Karpas-422 (cell line): ENCODE results near the gene ITIH1. TPM values are rescaled to one million over a fixed set of nuclear protein-coding genes. Genes with fewer than 3 reads are reported as not detected.

Experiments used
- DNase-seq: peaks from one replicate; pipeline ENCODE4 v3.0.0-alpha.2; 2015
- H2AFZ ChIP-seq: fragments of 200-600 bp; sonication (generic); 2 replicates; pipeline ENCODE4 v1.6.1; 2014; ENCODE audit warnings: antibody characterized with exemption, low read length, mixed read lengths
- H3K27ac ChIP-seq: fragments of 200-600 bp; sonication (generic); 2 replicates; pipeline ENCODE4 v1.5.1; 2014; ENCODE audit warnings: mild to moderate bottlenecking, low read length, moderate library complexity
- H3K27me3 ChIP-seq: fragments of 200-600 bp; sonication (generic); 2 replicates; pipeline ENCODE4 v1.6.1; 2014; ENCODE audit warnings: low read length, mixed read lengths
- H3K36me3 ChIP-seq: fragments of 200-600 bp; sonication (generic); 2 replicates; pipeline ENCODE4 v1.6.1; 2014; ENCODE audit warnings: low read length, mixed read lengths; ENCODE audit not compliant: insufficient read depth
- H3K4me1 ChIP-seq: fragments of 200-600 bp; sonication (generic); 2 replicates; pipeline ENCODE4 v1.6.1; 2014; ENCODE audit warnings: mild to moderate bottlenecking, low read length, mixed read lengths
- H3K4me2 ChIP-seq: fragments of 200-600 bp; sonication (generic); 2 replicates; pipeline ENCODE4 v1.6.1; 2014; ENCODE audit warnings: low read length, low read depth, mild to moderate bottlenecking; ENCODE audit not compliant: poor library complexity, severe bottlenecking
- H3K4me3 ChIP-seq: fragments of 200-600 bp; sonication (generic); 2 replicates; pipeline ENCODE4 v1.5.1; 2014; ENCODE audit warnings: mild to moderate bottlenecking, antibody characterized with exemption, low read length, mixed read lengths
- H3K79me2 ChIP-seq: fragments of 200-600 bp; sonication (generic); 2 replicates; pipeline ENCODE4 v1.6.1; 2014; ENCODE audit warnings: mild to moderate bottlenecking, low read length, mixed read lengths
- H3K9ac ChIP-seq: fragments of 200-600 bp; sonication (generic); 2 replicates; pipeline ENCODE4 v1.6.0; 2014; ENCODE audit warnings: low read length
- H3K9me2 ChIP-seq: fragments of 200-600 bp; sonication (generic), shearing (Covaris generic); replicated peaks from 2 replicates; pipeline ENCODE4 v1.6.0; 2014; ENCODE audit warnings: mild to moderate bottlenecking, low read length, moderate library complexity; ENCODE audit not compliant: insufficient read depth
- H3K9me3 ChIP-seq: fragments of 300-700, 200-600 bp; sonication (generic); 2 replicates; pipeline ENCODE4 v1.6.1; 2014; ENCODE audit warnings: low read length, mixed read lengths
- H4K20me1 ChIP-seq: fragments of 200-600 bp; sonication (generic); 2 replicates; pipeline ENCODE4 v1.6.1; 2014; ENCODE audit warnings: mild to moderate bottlenecking, antibody characterized with exemption, low read length, low read depth; ENCODE audit not compliant: insufficient read depth
- total RNA-seq: library from RNA; depleted of rRNA; stranded (reverse); fragments of >200 nt; shearing (Covaris generic); gene quantifications from 2 replicates; pipeline ENCODE4 v1.2.3, GENCODE V29; 2014; ENCODE audit warnings: low replicate concordance

The ITIH1 gene
- total RNA-seq, 1 experiment from 2014 or later: not detected

GRCh38 chr3:52790741-52791140, 13.3 kb downstream of the ITIH1 start:
- Histone ChIP-seq H3K9me3 (no peaks in the 10 kb centered on the region), H3K79me2 (no peaks in the 10 kb centered on the region), H3K4me1 (no peaks in the 10 kb centered on the region), H3K9ac (no peak overlapping the region), H3K4me3 (no peak overlapping the region), H2AFZ (no peak overlapping the region), H3K27me3 (no peaks in the 10 kb centered on the region), H3K4me2 (no peak overlapping the region), H3K36me3 (no peaks in the 10 kb centered on the region), H4K20me1 (no peaks in the 10 kb centered on the region), H3K9me2 (no peaks in the 10 kb centered on the region), H3K27ac (no peak overlapping the region)
- DNase-seq: no peak

GRCh38 chr3:52791366-52791765, 14.0 kb downstream of the ITIH1 start:
- Histone ChIP-seq H3K9me3 (no peaks in the 10 kb centered on the region), H3K27ac (no peak overlapping the region), H3K4me3 (no peak overlapping the region), H3K9ac (no peak overlapping the region), H3K4me2 (no peak overlapping the region), H3K4me1 (no peaks in the 10 kb centered on the region), H3K79me2 (no peaks in the 10 kb centered on the region), H2AFZ (no peak overlapping the region), H3K9me2 (no peaks in the 10 kb centered on the region), H4K20me1 (no peaks in the 10 kb centered on the region), H3K36me3 (no peaks in the 10 kb centered on the region), H3K27me3 (no peaks in the 10 kb centered on the region)
- no peak for DNase-seq

- H3K36me3 ChIP-seq: no peaks in the 10 kb centered on the region
- H3K9ac ChIP-seq: no peak overlapping the region
- no peaks in the 10 kb centered on the region for H3K79me2 ChIP-seq
- H3K9me3 ChIP-seq: no peaks in the 10 kb centered on the region
- no peak for DNase-seq
- no peak overlapping the region for H3K4me3 ChIP-seq
- no peaks in the 10 kb centered on the region for H4K20me1 ChIP-seq
- no peaks in the 10 kb centered on the region for H3K9me2 ChIP-seq
- H3K4me1 ChIP-seq: no peaks in the 10 kb centered on the region
- H2AFZ ChIP-seq: no peak overlapping the region
- H3K27ac ChIP-seq: no peak overlapping the region
- H3K27me3 ChIP-seq: no peaks in the 10 kb centered on the region
- no peak overlapping the region for H3K4me2 ChIP-seq
These were observed 14.5 kb downstream of the ITIH1 start for GRCh38 chr3:52791928-52792327.

- Histone ChIP-seq H3K36me3 (no peaks in the 10 kb centered on the region), H3K27me3 (no peaks in the 10 kb centered on the region), H3K4me3 (no peak overlapping the region), H3K9ac (no peak overlapping the region), H3K4me2 (no peak overlapping the region), H3K9me3 (no peaks in the 10 kb centered on the region), H3K27ac (no peak overlapping the region), H3K4me1 (no peaks in the 10 kb centered on the region), H2AFZ (no peak overlapping the region), H3K79me2 (no peaks in the 10 kb centered on the region), H3K9me2 (no peaks in the 10 kb centered on the region), H4K20me1 (no peaks in the 10 kb centered on the region)
- DNase-seq: no peak
These were observed 15.0 kb downstream of the ITIH1 start for GRCh38 chr3:52792413-52792812.

DNA sequence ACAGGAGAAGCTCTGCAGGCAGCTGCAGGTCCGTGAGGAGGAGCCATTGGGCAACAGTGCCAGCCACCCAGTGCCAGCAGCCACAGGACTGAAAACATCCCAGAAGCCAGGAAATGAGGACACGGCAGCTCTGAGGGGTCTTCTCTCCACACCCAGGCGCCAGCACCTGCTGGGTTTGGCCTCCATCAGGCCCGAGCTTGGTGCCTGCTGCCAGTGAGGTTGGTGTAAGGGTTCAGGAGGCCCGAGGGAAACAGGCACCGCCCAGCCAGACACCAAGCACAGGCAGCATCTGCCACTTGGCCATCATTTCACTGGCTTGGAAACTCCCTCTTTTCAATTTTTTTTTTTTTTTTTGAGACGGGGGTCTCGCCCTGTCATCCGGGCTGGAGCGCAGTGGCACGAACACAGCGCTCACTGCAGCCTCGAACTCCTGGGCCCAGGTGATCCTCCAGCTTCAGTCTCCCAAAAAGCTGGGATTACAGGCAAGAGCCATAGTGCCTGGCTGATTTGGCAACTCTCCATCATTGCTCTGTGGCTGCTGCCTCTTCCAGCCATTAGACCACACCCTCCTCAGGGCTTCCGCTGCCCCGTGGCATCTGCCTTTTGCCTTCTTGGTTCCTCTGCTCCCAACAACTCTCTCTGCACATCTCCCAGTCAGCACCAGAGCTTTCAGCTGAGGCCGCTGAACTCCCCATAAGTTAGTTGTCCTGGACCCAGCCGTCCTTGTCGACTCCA, 15.7 kb downstream of the ITIH1 start:
- H3K27ac ChIP-seq: no peak overlapping the region
- no peaks in the 10 kb centered on the region for H3K9me3 ChIP-seq
- H3K4me2 ChIP-seq: no peak overlapping the region
- no peaks in the 10 kb centered on the region for H3K79me2 ChIP-seq
- H3K4me1 ChIP-seq: no peaks in the 10 kb centered on the region
- DNase-seq: no peak
- no peaks in the 10 kb centered on the region for H3K9me2 ChIP-seq
- no peak overlapping the region for H2AFZ ChIP-seq
- H3K36me3 ChIP-seq: no peaks in the 10 kb centered on the region
- H3K27me3 ChIP-seq: no peaks in the 10 kb centered on the region
- H3K9ac ChIP-seq: no peak overlapping the region
- H3K4me3 ChIP-seq: no peak overlapping the region
- H4K20me1 ChIP-seq: no peaks in the 10 kb centered on the region

- H3K9ac ChIP-seq: no peak overlapping the region
- H4K20me1 ChIP-seq: no peaks in the 10 kb centered on the region
- no peak for DNase-seq
- H3K27ac ChIP-seq: no peak overlapping the region
- H3K9me3 ChIP-seq: no peaks in the 10 kb centered on the region
- no peaks in the 10 kb centered on the region for H3K79me2 ChIP-seq
- H3K4me2 ChIP-seq: no peak overlapping the region
- no peak overlapping the region for H2AFZ ChIP-seq
- no peaks in the 10 kb centered on the region for H3K36me3 ChIP-seq
- no peaks in the 10 kb centered on the region for H3K9me2 ChIP-seq
- no peak overlapping the region for H3K4me3 ChIP-seq
- H3K27me3 ChIP-seq: no peaks in the 10 kb centered on the region
- no peaks in the 10 kb centered on the region for H3K4me1 ChIP-seq
These were observed 16.6 kb downstream of the ITIH1 start for GRCh38 chr3:52793702-52794611.

DNA sequence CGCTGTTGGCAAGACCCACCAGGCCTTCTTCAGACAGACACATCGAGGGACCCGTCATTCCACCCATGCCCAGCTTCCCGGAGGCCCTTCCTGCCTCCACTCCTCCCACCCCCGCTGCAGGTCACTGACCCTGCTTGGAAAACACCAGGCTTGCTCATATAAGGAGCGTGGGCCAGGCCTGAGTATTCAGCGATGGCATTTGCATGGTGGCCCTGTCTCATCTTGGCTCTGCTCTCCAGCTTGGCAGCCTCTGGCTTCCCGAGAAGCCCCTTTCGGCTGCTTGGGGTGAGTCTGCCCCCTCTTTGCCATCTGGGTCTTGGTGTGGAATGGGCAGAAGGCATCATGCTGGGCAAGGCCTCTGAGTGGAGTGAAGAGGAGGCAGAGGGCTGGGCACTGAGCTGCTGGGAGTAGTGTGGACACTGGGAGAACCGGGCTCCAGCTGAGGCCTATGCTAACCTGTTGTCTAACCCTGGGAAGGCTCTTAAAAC, 17.3 kb downstream of the ITIH1 start, which contains the start of gene ITIH3:
ITIH3 (plus strand) TSS at position 185 of the 488 bp plus-strand sequence; CDS start at position 193, 8 bp downstream.
- no peak for DNase-seq
- H3K4me1 ChIP-seq: no peaks in the 10 kb centered on the region

DNA sequence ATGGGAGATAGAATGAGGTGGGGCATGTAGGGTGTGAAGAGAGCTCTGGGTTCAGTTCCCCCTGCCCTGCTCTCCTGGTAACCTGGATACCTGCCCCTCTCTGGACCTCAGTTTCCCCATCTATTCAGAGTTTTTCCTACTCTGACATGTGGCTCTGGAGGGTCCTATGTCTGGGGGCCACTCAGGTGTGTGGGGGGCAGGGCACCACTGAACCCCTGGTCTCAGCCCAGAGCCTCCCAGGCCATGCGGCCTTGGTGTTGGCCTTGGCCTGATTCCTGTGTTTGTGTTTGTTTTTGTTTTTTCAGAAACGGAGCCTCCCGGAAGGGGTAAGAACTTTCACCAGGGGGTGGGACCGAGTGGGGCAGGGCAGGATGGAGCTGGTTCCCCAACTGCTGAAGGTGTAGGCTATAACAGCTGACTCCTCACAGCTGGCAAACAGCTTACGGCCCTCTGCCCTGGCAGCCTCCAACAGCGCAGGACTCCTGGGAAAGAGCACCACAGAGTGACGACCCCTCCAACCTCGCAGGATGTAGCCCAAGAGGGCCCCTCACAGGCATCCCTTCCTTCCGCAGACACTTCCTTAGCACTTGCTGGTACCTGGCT, 18.0 kb downstream of the ITIH1 start:
- Histone ChIP-seq H2AFZ (no peak overlapping the region), H3K9ac (no peak overlapping the region), H4K20me1 (no peaks in the 10 kb centered on the region), H3K79me2 (no peaks in the 10 kb centered on the region), H3K36me3 (no peaks in the 10 kb centered on the region), H3K4me1 (no peaks in the 10 kb centered on the region), H3K9me3 (no peaks in the 10 kb centered on the region), H3K4me3 (no peak overlapping the region), H3K9me2 (no peaks in the 10 kb centered on the region), H3K4me2 (no peak overlapping the region), H3K27me3 (no peaks in the 10 kb centered on the region), H3K27ac (no peak overlapping the region)
- DNase-seq: no peak

More for the DNA sequence above, 17.3 kb downstream of the ITIH1 start, which contains the start of gene ITIH3:
- H3K27ac ChIP-seq: no peak within 1 kb of the TSS
- H3K4me3 ChIP-seq: no peak within 1 kb of the TSS
- no peaks in the 10 kb centered on the region for H3K9me3 ChIP-seq
- H4K20me1 ChIP-seq: no peaks in the 10 kb centered on the region
- H3K79me2 ChIP-seq: no peaks in the 10 kb centered on the region
- H3K4me2 ChIP-seq: no peak within 1 kb of the TSS
- H3K9me2 ChIP-seq: no peaks in the 10 kb centered on the region
- H3K27me3 ChIP-seq: no peaks in the 10 kb centered on the region
- no peak within 1 kb of the TSS for H2AFZ ChIP-seq
- H3K9ac ChIP-seq: no peak within 1 kb of the TSS
- no peaks in the 10 kb centered on the region for H3K36me3 ChIP-seq
